AG09309 (cell line): ENCODE measurements around the gene FAT2.

Source experiments
- DNase-seq: peaks from one replicate; pipeline ENCODE4 v3.0.0-alpha.2; 2010; ENCODE audit warnings: low read depth
- H3K4me3 ChIP-seq: 2 replicates; pipeline ENCODE4 v1.5.1; 2011; ENCODE audit warnings: mild to moderate bottlenecking, low read depth, low read length, moderate library complexity; ENCODE audit not compliant: control insufficient read depth
- CTCF ChIP-seq: IDR thresholded peaks from 2 replicates; pipeline ENCODE4 v1.5.1; 2011; ENCODE audit warnings: mild to moderate bottlenecking, low read depth, low read length, inconsistent platforms; ENCODE audit not compliant: insufficient read depth, control insufficient read depth; ENCODE audit errors: missing control alignments

The FAT2 gene

GRCh38 chr5:151551985-151552384, 39.1 kb downstream of the FAT2 start:
- DNase-seq, result no peak
- no peak for TF ChIP-seq CTCF

GRCh38 chr5:151550146-151550545, 41.0 kb downstream of the FAT2 start:
- H3K4me3 ChIP-seq, result no peak overlapping the region
- DNase-seq, result no peak
- TF ChIP-seq CTCF, result no peak

More at GRCh38 chr5:151551985-151552384, 39.1 kb downstream of the FAT2 start:
- no peak overlapping the region for H3K4me3 ChIP-seq

- no peak for TF ChIP-seq CTCF
- no peak for DNase-seq
- H3K4me3 ChIP-seq, result no peak overlapping the region
Measured at GRCh38 chr5:151549713-151550112, 41.4 kb downstream of the FAT2 start.

- H3K4me3 ChIP-seq, result no peak overlapping the region
- DNase-seq, result no peak
- no peak for TF ChIP-seq CTCF
Measured at GRCh38 chr5:151547364-151547763, 43.8 kb downstream of the FAT2 start.

- no peak for TF ChIP-seq CTCF
- no peak for DNase-seq
- H3K4me3 ChIP-seq, result no peak overlapping the region
Measured at GRCh38 chr5:151541571-151541970, 49.6 kb downstream of the FAT2 start.
